Stimulated activated CD4-positive, alpha-beta T cell treated with anti-CD3 and anti-CD28 coated beads, Interleukin-1b, Interleukin-23, amount 100 ng/mL, for 24 hours (primary cell): ENCODE measurements around the gene OMD.
"Not testable (repeated sequence)": the region's sequence is repeated elsewhere in the genome, so short reads cannot be mapped to it uniquely, and the experiment has no call there.

Source experiments
- DNase-seq, 4 experiments: peaks; one replicate each; pipeline ENCODE4 v3.0.0-alpha.2; 2020; ENCODE audit warnings: low read depth in 4 of 4, low spot score in 1 of 4

OMD gene

GRCh38 chr9:92414566-92414965 lies 9.7 kb downstream of the OMD start:
- no peak for DNase-seq

GRCh38 chr9:92411157-92411556 lies 13.1 kb downstream of the OMD start:
- not testable (repeated sequence) for DNase-seq

DNA sequence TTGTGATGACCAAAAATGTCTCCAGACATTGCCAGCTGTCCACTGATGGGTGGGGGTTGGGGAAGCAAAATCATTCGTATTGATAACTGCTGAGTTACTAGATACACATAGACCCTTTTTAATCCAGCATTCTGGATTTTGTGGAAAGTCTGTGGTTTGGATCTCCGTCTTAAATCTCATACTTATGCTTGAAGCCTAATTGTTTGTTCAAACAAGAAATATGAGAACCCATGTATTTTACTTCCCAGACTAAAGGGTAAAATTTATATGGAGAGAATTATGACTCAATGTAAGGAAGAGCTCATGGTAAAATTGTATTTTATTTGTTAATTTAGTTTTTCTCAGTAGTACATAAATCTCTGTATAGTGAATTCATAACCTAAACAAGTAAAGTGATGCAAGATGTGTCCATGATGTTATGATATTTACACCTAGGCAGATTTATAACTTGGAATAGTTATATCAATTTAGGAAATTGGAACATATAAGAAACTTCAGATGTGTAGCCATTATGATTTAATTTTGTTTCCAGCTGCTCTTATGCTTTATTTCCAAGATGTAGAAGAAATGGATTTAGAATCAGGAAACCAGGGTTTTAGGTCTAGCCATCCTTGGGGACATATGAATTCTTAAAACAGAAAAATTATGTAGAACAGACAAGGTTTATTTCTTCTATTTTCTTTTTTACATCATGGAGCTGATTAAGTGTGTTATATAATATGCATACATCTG lies 15.4 kb downstream of the OMD start:
- DNase-seq: no peak

DNA sequence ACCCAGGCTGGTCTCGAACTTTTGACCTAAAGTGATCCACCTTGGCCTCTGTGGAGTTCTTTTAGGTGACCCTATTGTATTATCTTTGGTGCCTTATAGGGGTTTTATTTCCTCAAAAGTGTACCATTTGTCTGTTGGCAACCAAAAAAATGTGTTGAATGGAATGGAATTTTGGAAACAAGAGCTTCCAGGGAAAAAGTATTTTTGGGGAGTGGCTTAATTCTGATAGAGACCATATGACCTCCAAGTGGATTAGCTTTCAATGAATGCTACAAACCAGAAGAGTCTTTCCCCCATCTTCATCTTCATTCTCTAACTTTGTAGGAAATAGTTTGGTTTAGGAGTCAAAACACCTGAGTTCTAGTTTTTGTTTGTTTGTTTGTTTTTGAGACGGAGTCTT lies 16.5 kb downstream of the OMD start:
- DNase-seq: no peak

DNA sequence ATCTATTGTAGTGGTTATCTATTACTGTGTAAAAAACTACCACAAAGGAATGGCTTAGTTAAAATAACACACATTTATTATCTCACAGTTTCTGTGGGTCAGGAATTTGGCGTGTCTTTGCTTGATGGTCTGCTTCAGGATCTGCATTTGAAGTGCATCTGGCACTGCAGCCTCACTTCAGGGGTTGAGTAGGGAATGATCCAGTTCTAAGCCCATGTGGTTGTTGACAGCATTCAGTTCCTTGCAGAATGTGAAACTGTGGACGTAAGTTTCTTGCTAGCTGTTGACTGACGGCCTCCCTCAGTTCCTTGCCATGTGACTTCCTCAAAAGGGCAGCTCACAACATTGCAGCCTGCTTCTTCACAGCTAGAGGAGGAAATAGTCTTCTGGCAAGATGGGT lies 17.8 kb downstream of the OMD start:
- no peak for DNase-seq

GRCh38 chr9:92405818-92406217 lies 18.5 kb downstream of the OMD start:
- DNase-seq: no peak

DNA sequence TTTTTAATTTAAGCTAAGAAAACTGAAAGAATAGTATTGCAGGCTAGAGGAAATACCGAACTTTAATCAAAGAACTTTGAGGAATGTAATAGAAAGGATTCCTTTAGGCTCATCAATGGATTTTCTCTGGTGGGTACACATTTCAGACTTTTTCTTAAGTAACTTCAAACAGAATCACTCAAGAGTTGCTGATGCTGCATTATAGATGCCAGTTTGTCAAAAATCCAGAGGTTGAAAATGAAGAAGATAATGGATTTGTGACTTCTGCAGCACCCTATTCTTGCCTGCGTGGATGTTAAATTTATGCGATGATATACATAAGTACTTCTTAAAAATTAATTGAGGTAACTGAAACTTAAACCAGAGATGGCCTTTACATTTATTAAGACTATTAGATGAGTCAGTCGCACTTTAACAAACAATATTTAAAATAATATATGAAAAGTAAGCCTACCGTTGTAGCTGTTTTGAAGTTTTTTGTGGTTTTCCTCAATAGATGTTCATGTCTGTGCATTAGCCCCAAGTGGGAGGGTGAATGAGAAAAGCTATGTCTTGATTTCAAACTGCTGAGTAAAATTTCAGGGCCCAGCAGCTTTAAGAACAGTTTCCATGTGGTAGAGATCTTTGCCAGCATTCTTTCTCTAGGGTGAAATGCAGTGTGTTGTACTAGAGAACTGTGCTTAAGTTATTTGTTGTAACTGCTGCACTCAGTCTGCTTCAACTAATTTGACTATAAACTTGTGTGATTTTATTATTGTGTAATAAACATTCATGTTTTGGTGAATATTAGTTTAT lies 20.0 kb downstream of the OMD start, which contains the start of gene OGN:
TSS of gene OGN (minus strand) at position 537 of the 795 bp plus-strand sequence. CDS start 1,171 bp downstream, outside the sequence.
- DNase-seq: no peak

DNA sequence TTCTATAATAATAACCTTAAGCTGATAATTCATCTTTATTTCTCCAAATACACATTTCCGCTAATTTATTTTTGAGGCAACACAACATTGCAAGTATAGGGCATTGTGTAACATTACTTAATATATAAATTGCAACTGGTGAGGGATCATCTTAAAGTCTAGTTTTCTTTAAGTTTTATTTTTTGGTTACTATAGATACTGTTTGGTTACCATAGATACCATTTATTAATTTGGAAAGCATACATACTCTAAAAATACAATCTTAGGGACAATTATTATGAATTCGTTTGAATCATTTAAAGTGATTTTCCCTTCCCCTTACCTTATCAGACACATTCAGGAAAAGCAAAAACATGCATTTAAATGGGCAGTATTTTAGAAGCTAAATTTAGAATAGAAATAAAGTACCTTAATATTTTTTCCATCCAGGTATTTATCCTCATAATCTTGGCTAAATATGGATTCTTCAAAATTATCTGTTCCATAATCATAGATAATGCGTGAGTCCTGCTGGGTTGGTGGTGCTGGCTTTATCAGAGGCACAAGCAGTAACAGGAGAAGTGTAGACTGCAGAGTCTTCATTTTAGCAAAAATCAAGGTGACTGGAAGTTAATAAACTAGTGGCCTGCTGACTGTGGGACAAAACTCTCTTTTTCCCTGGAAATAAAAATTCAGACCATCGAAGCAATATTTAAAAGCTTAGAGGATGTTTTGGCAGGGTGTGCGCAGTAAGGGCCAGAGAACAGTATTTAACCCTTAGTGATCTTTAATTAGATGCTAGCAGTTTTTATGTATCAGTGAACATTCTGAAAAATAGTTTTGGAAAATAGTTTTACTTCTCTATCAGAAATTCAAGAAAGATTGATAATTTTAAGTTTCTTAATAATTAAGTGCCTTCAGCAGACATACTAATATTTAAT lies 21.2 kb downstream of the OMD start:
- no peak for DNase-seq

- DNase-seq: no peak
Observed at GRCh38 chr9:92402360-92402759, 21.9 kb downstream of the OMD start.

- no peak for DNase-seq
Observed at GRCh38 chr9:92397853-92398252, 26.4 kb downstream of the OMD start.

GRCh38 chr9:92395617-92396016 lies 28.7 kb downstream of the OMD start:
- no peak for DNase-seq

GRCh38 chr9:92393686-92394085 lies 30.6 kb downstream of the OMD start:
- DNase-seq: no peak

GRCh38 chr9:92392690-92393089 lies 31.6 kb downstream of the OMD start:
- DNase-seq: no peak

DNA sequence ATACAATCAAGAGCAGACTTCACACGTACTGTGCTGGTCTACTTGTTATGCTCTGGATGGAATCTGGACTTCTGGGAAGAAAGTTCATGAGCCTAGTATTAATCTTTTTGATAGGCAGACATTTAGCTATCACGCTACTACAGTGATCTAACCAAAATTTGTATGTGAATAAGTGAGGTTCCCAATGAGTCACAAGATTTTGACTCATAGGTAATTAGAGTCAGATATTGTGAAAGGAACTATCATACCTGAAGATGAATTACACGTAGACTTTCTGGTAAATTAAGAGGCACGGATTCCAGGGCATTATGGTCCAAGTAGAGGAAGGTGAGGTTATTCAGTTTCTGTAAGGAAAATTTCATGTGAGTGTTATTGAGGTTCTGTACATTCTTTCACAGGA lies 38.3 kb downstream of the OMD start:
- DNase-seq: no peak

DNA sequence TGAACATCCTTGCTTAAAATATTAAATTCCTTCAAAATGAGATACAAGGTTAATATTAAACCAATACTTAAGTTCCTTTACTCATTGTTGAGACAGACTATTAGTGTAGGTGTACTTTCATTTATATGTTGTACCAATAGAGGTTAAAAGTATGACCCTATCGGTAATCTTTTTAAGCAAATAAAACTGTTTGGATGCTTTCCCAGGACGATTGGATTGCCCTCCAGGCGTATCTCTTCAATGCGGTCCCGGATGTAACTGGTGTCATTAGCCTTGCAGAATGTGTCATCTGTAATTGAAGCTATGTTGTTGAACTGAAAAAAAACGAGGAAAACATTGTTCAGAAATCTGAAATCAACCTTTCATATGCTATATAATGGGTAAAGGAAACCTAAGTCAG lies 38.8 kb downstream of the OMD start:
- no peak for DNase-seq

- no peak for DNase-seq
Observed at GRCh38 chr9:92385001-92385400, 39.3 kb downstream of the OMD start.

GRCh38 chr9:92384375-92384774 lies 39.9 kb downstream of the OMD start:
- no peak for DNase-seq

- no peak for DNase-seq
Observed at GRCh38 chr9:92381775-92382174, 42.5 kb downstream of the OMD start.

DNA sequence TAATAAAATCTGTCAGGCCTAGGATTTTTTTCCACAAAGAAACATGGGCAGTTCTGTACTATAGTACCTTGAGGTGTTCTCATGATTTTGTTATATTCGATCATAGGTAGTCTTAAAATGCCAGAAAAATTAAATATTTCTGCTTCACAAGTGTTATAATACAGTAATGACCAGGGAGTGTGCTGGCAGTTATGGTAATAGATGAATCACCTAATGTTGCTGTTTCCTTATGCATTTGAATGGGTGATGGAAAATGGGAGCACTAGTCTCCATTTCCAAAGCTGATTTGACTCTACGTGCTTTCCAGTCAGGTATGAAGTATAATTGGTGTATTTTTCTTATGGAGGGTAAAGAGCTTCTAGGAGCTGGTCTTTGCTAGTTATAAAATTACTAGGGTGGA lies 43.7 kb downstream of the OMD start:
- DNase-seq: no peak

DNA sequence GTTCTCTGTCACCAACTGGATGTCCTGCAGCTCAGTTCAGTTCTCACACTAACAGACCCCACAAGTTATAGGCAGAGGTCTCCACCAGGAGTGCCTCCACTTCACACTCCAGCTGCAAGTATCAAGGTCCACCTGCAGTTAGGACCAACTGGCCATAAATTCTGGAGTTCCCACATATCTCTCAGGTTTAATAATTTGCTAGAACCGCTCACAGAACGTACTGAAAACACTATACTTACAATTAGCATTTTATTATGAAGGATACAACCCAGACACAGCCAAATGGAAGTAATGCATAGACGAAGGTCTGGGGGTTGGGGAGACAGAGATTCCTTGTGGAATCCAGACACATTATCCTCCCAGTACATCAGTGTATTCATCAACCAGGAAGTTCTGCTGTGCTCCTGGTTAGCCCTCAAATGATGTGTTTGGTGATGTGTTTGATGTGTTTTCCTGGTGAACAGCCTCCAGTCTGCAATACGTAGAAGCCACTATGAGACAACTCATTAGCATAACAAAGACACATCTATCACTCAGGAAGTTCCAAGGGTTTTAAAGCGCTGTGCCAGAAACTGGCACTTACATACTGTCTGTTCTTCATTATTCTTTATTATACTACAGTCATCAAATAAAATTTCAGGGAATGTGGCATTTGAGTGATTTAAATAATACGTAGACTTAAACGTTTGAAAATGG lies 45.3 kb downstream of the OMD start:
- DNase-seq: no peak

DNA sequence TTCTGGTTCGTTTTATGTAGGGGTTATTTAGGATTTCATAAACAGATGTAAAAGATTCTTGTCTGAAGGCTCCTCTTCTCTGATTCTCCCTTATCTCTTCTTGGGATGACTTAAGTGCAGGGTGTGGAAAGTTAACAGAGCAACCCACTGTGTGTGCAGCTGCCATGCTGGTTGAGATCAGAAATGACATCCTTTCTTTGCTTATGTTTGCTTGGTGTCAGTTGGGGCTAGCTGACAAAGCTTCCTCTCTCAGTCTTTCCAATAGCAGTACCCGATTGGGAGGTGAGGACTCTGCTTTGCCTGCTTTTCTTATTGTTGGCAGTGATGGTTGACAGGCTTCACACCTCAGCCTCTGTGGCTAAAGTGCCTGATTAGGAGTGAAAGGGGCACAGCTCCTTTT lies 46.4 kb downstream of the OMD start:
- no peak for DNase-seq
